GM13976 (cell line): Measurements from ENCODE around the gene SERPINE2.
A peak's percentile ranks its signal among the peaks of the same experiment; 100 is the strongest.

Source experiments
- DNase-seq: peaks from one replicate; pipeline ENCODE4 v3.0.0; 2012; ENCODE audit warnings: low spot score
- CTCF ChIP-seq: IDR thresholded peaks from 2 replicates; pipeline ENCODE4 v1.5.1; 2012; ENCODE audit warnings: borderline replicate concordance, mild to moderate bottlenecking; ENCODE audit not compliant: insufficient read depth; ENCODE audit errors: extremely low read depth, missing control alignments, control extremely low read depth
- in situ Hi-C: fragments of 300-500 bp; cut with MboI; formaldehyde crosslinking; loops from one replicate; pipeline ENCODE4 v1.12.0; 2022; ENCODE audit warnings: low sequenced_read_pairs, mixed read lengths, inconsistent platforms; ENCODE audit not compliant: unreplicated experiment

The SERPINE2 gene

GRCh38 chr2:223996391-223996790, 42.7 kb downstream of the SERPINE2 start:
- no peak for DNase-seq
- in situ Hi-C loops, result loop anchor here (10.0 kb wide), 1 partner anchor 288 kb away; no protein-coding TSS in a partner anchor
- no peak for TF ChIP-seq CTCF

GRCh38 chr2:223995569-223995968, 43.5 kb downstream of the SERPINE2 start:
- in situ Hi-C loops, result loop anchor here (10.0 kb wide), 1 partner anchor 289 kb away; no protein-coding TSS in a partner anchor
- TF ChIP-seq CTCF, result no peak
- no peak for DNase-seq

GRCh38 chr2:223994562-223995162, 44.4 kb downstream of the SERPINE2 start:
- in situ Hi-C loops, result loop anchor here (10.0 kb wide), 1 partner anchor 290 kb away; no protein-coding TSS in a partner anchor
- no peak for TF ChIP-seq CTCF
- DNase-seq, result no peak

- TF ChIP-seq CTCF, result peak; percentile 75
Measured at GRCh38 chr2:223993634-223994232, 45.4 kb downstream of the SERPINE2 start.

GRCh38 chr2:223991611-223992010, 47.5 kb downstream of the SERPINE2 start:
- TF ChIP-seq CTCF, result no peak
- in situ Hi-C loops, result loop anchor here (10.0 kb wide), 1 partner anchor 293 kb away; no protein-coding TSS in a partner anchor
- DNase-seq, result no peak

More at GRCh38 chr2:223993634-223994232, 45.4 kb downstream of the SERPINE2 start:
- peak; percentile 71 for DNase-seq
- in situ Hi-C loops, result loop anchor here (10.0 kb wide), 1 partner anchor 291 kb away; no protein-coding TSS in a partner anchor

- DNase-seq, result no peak
- no peak for TF ChIP-seq CTCF
- in situ Hi-C loops, result loop anchor here (10.0 kb wide), 1 partner anchor 295 kb away; no protein-coding TSS in a partner anchor
Measured at GRCh38 chr2:223989856-223990232, 49.2 kb downstream of the SERPINE2 start.
